IPS DF 6.9 (cell line): ENCODE measurements around the gene WDR62.
A peak's percentile ranks its signal among the peaks of the same experiment; 100 is the strongest.
"Not testable (repeated sequence)": the region's sequence is repeated elsewhere in the genome, so short reads cannot be mapped to it uniquely, and the experiment has no call there.

Experiments
- DNase-seq: peaks from one replicate; pipeline ENCODE4 v3.0.0-alpha.2; 2013; ENCODE audit warnings: low read depth, low spot score
- H3K27ac ChIP-seq: one replicate; pipeline ENCODE4 v1.5.1; 2013; ENCODE audit warnings: low read length, control low read depth
- H3K27me3 ChIP-seq: 2 replicates; pipeline ENCODE4 v1.6.1; 2013; ENCODE audit warnings: mild to moderate bottlenecking, low read length; ENCODE audit not compliant: control insufficient read depth, insufficient read depth
- H3K36me3 ChIP-seq: 2 replicates; pipeline ENCODE4 v1.6.1; 2013; ENCODE audit warnings: low read length; ENCODE audit not compliant: control insufficient read depth, insufficient read depth
- H3K4me1 ChIP-seq: 2 replicates; pipeline ENCODE4 v1.6.1; 2013; ENCODE audit warnings: low read length; ENCODE audit not compliant: control insufficient read depth, insufficient read depth
- H3K4me3 ChIP-seq: 2 replicates; pipeline ENCODE4 v1.5.1; 2013; ENCODE audit warnings: mild to moderate bottlenecking, low read length
- H3K9me3 ChIP-seq: 2 replicates; pipeline ENCODE4 v1.6.1; 2013; ENCODE audit warnings: low read length, inconsistent platforms; ENCODE audit not compliant: control insufficient read depth, insufficient read depth
- WGBS: extraction: QIAGEN DNeasy Blood & Tissue Kit; methylation state at CpG from one replicate; pipeline ENCODE4 v1.1.7; 2013; ENCODE audit warnings: mixed read lengths, missing lambda C conversion rate; ENCODE audit not compliant: insufficient read length, insufficient coverage; 5-methylcytosine and 5-hydroxymethylcytosine counted together

WDR62 gene

GRCh38 chr19:36120984-36121358, 66.3 kb downstream of the WDR62 start:
- no CpG with 5 or more reads among the region's 18 CpGs for WGBS
- Histone ChIP-seq H3K27ac (no peak overlapping the region), H3K9me3 (no peaks in the 10 kb centered on the region), H3K4me3 (no peak overlapping the region), H3K36me3 (peaks cover 10% of the 10 kb centered on the region), H3K27me3 (no peaks in the 10 kb centered on the region), H3K4me1 (peaks cover 2% of the 10 kb centered on the region)
- no peak for DNase-seq

- WGBS: no CpG with 5 or more reads among the region's 49 CpGs
- Histone ChIP-seq H3K9me3 (no peaks in the 10 kb centered on the region), H3K27me3 (no peaks in the 10 kb centered on the region), H3K27ac (no peak overlapping the region), H3K4me3 (no peak overlapping the region), H3K36me3 (peaks cover 10% of the 10 kb centered on the region), H3K4me1 (peaks cover 1% of the 10 kb centered on the region; the same call in 1 of the 2 replicates)
- DNase-seq: no peak
These were observed 66.9 kb downstream of the WDR62 start for GRCh38 chr19:36121486-36122124.

GRCh38 chr19:36125557-36125956, 70.9 kb downstream of the WDR62 start:
- Histone ChIP-seq H3K9me3 (no peaks in the 10 kb centered on the region), H3K4me1 (no peaks in the 10 kb centered on the region), H3K36me3 (peaks cover 10% of the 10 kb centered on the region), H3K27me3 (no peaks in the 10 kb centered on the region), H3K4me3 (no peak overlapping the region), H3K27ac (no peak overlapping the region)
- no CpG with 5 or more reads among the region's 9 CpGs for WGBS
- DNase-seq: no peak

GRCh38 chr19:36128392-36128736, 73.7 kb downstream of the WDR62 start:
- Histone ChIP-seq H3K36me3 (peaks cover 3% of the 10 kb centered on the region; the same call in 1 of the 2 replicates), H3K9me3 (no peaks in the 10 kb centered on the region), H3K27me3 (no peaks in the 10 kb centered on the region), H3K4me1 (no peaks in the 10 kb centered on the region), H3K27ac (no peak overlapping the region), H3K4me3 (peak overlapping the region; percentile 42; the same call in 1 of the 2 replicates)
- DNase-seq: no peak
- no CpG with 5 or more reads among the region's 10 CpGs for WGBS

GRCh38 chr19:36131221-36131620, 76.5 kb downstream of the WDR62 start:
- H3K4me1 ChIP-seq, DNase-seq, H3K27me3 ChIP-seq, H3K36me3 ChIP-seq, H3K4me3 ChIP-seq, H3K27ac ChIP-seq, H3K9me3 ChIP-seq: not testable (repeated sequence)
- WGBS: no CpG with 5 or more reads among the region's 6 CpGs

- no CpG with 5 or more reads among the region's 4 CpGs for WGBS
- not testable (repeated sequence) for H3K4me1 ChIP-seq, H3K27ac ChIP-seq, H3K36me3 ChIP-seq, H3K9me3 ChIP-seq, DNase-seq, H3K27me3 ChIP-seq, H3K4me3 ChIP-seq
These were observed 80.2 kb downstream of the WDR62 start for GRCh38 chr19:36134867-36135266.

GRCh38 chr19:36136964-36137686, 82.4 kb downstream of the WDR62 start:
- Histone ChIP-seq H3K36me3 (no peaks in the 10 kb centered on the region), H3K27ac (no peak overlapping the region), H3K27me3 (no peaks in the 10 kb centered on the region), H3K4me1 (no peaks in the 10 kb centered on the region), H3K9me3 (no peaks in the 10 kb centered on the region), H3K4me3 (no peak overlapping the region)
- DNase-seq: no peak
- no CpG with 5 or more reads among the region's 12 CpGs for WGBS

GRCh38 chr19:36139120-36139472, 84.4 kb downstream of the WDR62 start:
- H3K27me3 ChIP-seq: no peaks in the 10 kb centered on the region
- no peaks in the 10 kb centered on the region for H3K9me3 ChIP-seq
- H3K36me3 ChIP-seq: peaks cover 3% of the 10 kb centered on the region; the same call in 1 of the 2 replicates
- peak overlapping the region; percentile 82 for H3K4me3 ChIP-seq
- H3K27ac ChIP-seq: no peak overlapping the region
- H3K4me1 ChIP-seq: no peaks in the 10 kb centered on the region
- DNase-seq: no peak
- WGBS: no CpG with 5 or more reads among the region's 7 CpGs

GRCh38 chr19:36139473-36140303, 85.0 kb downstream of the WDR62 start, which contains the start of gene CAPNS1:
Gene CAPNS1 (plus strand): TSS chr19:36140066. CDS start chr19:36141012, 946 bp downstream.
- WGBS: no CpG with 5 or more reads among the region's 75 CpGs
- no peak within 1 kb of the TSS for H3K27ac ChIP-seq

GRCh38 chr19:36140304-36141038, 85.8 kb downstream of the WDR62 start:
- peak overlapping the region; percentile 82 for H3K4me3 ChIP-seq
- no peaks in the 10 kb centered on the region for H3K4me1 ChIP-seq
- no peaks in the 10 kb centered on the region for H3K9me3 ChIP-seq
- no CpG with 5 or more reads among the region's 31 CpGs for WGBS
- no peak for DNase-seq
- H3K36me3 ChIP-seq: peaks cover 6% of the 10 kb centered on the region
- no peak overlapping the region for H3K27ac ChIP-seq
- no peaks in the 10 kb centered on the region for H3K27me3 ChIP-seq

More at GRCh38 chr19:36139473-36140303, 85.0 kb downstream of the WDR62 start, which contains the start of gene CAPNS1:
- H3K4me1 ChIP-seq: no peaks in the 10 kb centered on the region
- peak; percentile 98 for DNase-seq
- H3K9me3 ChIP-seq: no peaks in the 10 kb centered on the region
- H3K27me3 ChIP-seq: no peaks in the 10 kb centered on the region
- H3K4me3 ChIP-seq: peak within 1 kb of the TSS; percentile 82
- H3K36me3 ChIP-seq: peaks cover 5% of the 10 kb centered on the region; the same call in 1 of the 2 replicates
